Lung (tissue), 12 donors: ENCODE results near the gene IFT81. TPM values are rescaled to one million over a fixed set of nuclear protein-coding genes. Genes with fewer than 3 reads are reported as not detected.
A peak's percentile ranks its signal among the peaks of the same experiment; 100 is the strongest.

ENCODE experiments used
- ATAC-seq: fragments of 200-7000 bp; cut with Tn5 transposase; one replicate; pipeline ENCODE4 v1.9.1; 2020; ENCODE audit warnings: moderate number of reproducible peaks; ENCODE audit not compliant: insufficient read depth, low FRiP score
- DNase-seq, 3 donors: peaks; one replicate each; pipeline ENCODE4 v3.0.0-alpha.2; 2013 to 2017
- H3K27ac ChIP-seq, 2 donors: one replicate each; pipeline ENCODE4 v1.5.1; 2013; ENCODE audit warnings: mild to moderate bottlenecking in 2 of 2, moderate library complexity in 2 of 2, control low read depth in 1 of 2, inconsistent platforms in 1 of 2, low read depth in 1 of 2, low read length in 1 of 2
- H3K27me3 ChIP-seq, 3 donors: one replicate each; pipeline ENCODE4 v1.5.1; 2013; ENCODE audit warnings: low read length in 2 of 3; ENCODE audit not compliant: control insufficient read depth in 3 of 3, insufficient read depth in 3 of 3
- H3K36me3 ChIP-seq, 4 donors: one replicate each; pipeline ENCODE4 v1.5.1; 2013; ENCODE audit warnings: low read length in 4 of 4, mild to moderate bottlenecking in 1 of 4, moderate library complexity in 1 of 4; ENCODE audit not compliant: control insufficient read depth in 4 of 4, insufficient read depth in 4 of 4
- H3K4me1 ChIP-seq, 5 donors: one replicate each; pipeline ENCODE4 v1.5.1; 2013; ENCODE audit warnings: low read length in 5 of 5, mild to moderate bottlenecking in 2 of 5, moderate library complexity in 1 of 5; ENCODE audit not compliant: control insufficient read depth in 5 of 5, insufficient read depth in 5 of 5
- H3K4me3 ChIP-seq: one replicate; pipeline ENCODE4 v1.5.1; 2013; ENCODE audit warnings: mild to moderate bottlenecking, control low read depth, moderate library complexity
- H3K9ac ChIP-seq, 2 donors: one replicate each; pipeline ENCODE4 v1.5.1; 2013; ENCODE audit warnings: low read length in 2 of 2, control low read depth in 1 of 2; ENCODE audit not compliant: insufficient read depth in 1 of 2
- H3K9me3 ChIP-seq, 4 donors: one replicate each; pipeline ENCODE4 v1.5.1; 2013; ENCODE audit warnings: low read length in 3 of 4, mild to moderate bottlenecking in 1 of 4, moderate library complexity in 1 of 4; ENCODE audit not compliant: control insufficient read depth in 4 of 4, insufficient read depth in 3 of 4
- CTCF ChIP-seq: IDR thresholded peaks from 2 replicates; pipeline ENCODE4 v1.5.1; 2012; ENCODE audit warnings: mild to moderate bottlenecking; ENCODE audit errors: control extremely low read depth, extremely low read depth
- WGBS, 2 donors: extraction: QIAGEN DNeasy Blood & Tissue Kit; methylation state at CpG; one replicate each; pipeline ENCODE4 v1.1.7; 2013; 5-methylcytosine and 5-hydroxymethylcytosine counted together
- polyA plus RNA-seq, 2 donors: library from polyadenylated mRNA; stranded (reverse); fragments of 200-250 nt; gene quantifications; one replicate each; pipeline ENCODE4 v1.2.1, GENCODE V29; 2013
- total RNA-seq, 2 donors: library from RNA; depleted of rRNA in 1 of 2; stranded (reverse); fragments of >200 nt in 1 of 2; gene quantifications; one replicate each; pipeline ENCODE4 v1.2.1, GENCODE V29; 2014 to 2021
- donor health status: control.
- donor health status: control.
- donor health status: Bipolar disorder and iron deficiency.
- donor health status: healthy.
- donor health status: DM: yes; HTN: yes; CAD: no.

Gene IFT81
- total and polyA plus RNA-seq, 4 donors: 5.4 to 43.1 (median 10.8) TPM

DNA sequence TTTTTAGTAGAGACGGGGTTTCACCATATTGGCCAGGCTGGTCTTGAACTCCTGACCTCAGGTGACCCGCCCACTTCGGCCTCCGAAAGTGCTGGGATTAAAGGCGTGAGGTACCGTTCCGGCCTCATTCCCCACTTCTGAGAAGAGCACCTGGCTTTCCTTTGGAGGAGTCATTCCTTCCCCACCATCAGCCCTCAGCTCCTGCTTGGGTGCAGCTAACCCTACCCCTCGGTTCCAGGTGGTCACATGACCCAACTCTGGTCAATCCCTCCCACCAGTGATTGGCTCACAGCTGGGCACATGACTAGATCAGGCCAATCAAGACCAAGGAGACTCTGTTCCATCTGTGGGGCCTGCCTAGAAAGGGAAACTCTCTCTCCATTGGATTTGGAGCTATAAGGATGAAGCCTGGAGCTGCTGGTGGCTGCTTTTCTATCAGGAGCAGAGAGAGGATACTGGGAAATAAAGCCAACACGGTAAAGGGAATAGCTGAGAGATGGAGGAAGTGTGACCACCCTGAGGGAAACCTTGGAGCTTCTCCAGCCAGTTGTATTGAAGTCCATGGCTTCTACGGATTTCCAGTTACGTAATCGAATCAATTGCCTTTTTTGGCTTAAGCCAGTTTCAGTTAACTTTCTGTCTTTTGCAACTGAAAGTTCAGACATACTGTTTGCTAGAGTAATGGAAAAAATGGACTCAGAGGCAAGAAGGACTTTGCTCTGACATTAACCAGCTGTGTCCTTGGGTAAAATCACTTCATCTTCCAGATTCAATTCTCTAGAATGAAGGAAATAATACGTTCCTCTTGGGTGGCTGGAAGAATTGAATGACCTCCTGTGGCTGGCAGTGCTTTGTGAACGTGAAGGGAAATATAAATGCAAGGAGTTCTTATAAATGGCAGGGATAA lies 19.7 kb upstream of the IFT81 start:
- H3K4me1 ChIP-seq: peaks cover 4 to 30% (median 5%) of the 10 kb centered on the region in 5 donors
- DNase-seq (peak; percentile 49 to 93 (median 86)), ATAC-seq (no peak)
- no peaks in the 10 kb centered on the region for H3K36me3 ChIP-seq
- H3K4me3 ChIP-seq: no peak overlapping the region
- H3K27ac ChIP-seq: no peak overlapping the region
- WGBS, 2 donors: 74 to 77% methylated on average over 14 of the region's 14 CpGs
- H3K9ac ChIP-seq: peak overlapping the region in 1 of 2 donors; percentile 16
- H3K27me3 ChIP-seq: no peaks in the 10 kb centered on the region
- no peak for TF ChIP-seq CTCF
- no peaks in the 10 kb centered on the region for H3K9me3 ChIP-seq

DNA sequence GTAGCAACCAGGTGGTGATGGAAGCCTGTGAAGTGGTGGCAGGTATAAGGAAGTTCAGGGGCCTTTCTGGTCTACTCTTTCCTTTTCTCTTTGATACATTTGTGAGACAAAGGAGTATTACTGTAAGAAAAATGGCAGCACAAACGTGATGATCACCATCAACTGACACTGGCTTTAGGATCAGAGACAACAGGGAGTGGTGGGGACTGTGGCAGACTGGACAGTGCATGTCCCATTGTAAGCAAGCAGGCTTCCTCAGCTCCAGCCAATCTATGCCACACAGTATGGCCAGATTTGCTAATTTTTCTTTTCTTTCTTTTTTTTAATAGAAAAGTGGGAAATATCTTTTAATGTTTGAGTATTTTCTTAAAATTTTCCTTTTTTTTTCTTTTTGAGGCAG lies 19.0 kb upstream of the IFT81 start:
- no peak for TF ChIP-seq CTCF
- Histone ChIP-seq H3K9me3 (no peaks in the 10 kb centered on the region), H3K9ac (no peak overlapping the region), H3K36me3 (no peaks in the 10 kb centered on the region), H3K4me3 (no peak overlapping the region), H3K27me3 (no peaks in the 10 kb centered on the region), H3K4me1 (peaks cover 4 to 36% (median 8%) of the 10 kb centered on the region in 5 donors), H3K27ac (no peak overlapping the region)
- 73 to 82% methylated on average over 1 of the region's 1 CpG for WGBS, 2 donors
- DNase-seq (no peak), ATAC-seq (no peak)

- no peak for ATAC-seq
- no peak for TF ChIP-seq CTCF
Measured at GRCh38 chr12:110105986-110106385, 18.2 kb upstream of the IFT81 start.

More at GRCh38 chr12:110105986-110106385, 18.2 kb upstream of the IFT81 start:
- WGBS, 2 donors: 62 to 63% methylated on average over 2 of the region's 2 CpGs
- Histone ChIP-seq H3K4me3 (no peak overlapping the region), H3K36me3 (no peaks in the 10 kb centered on the region), H3K4me1 (peaks cover 4 to 36% (median 8%) of the 10 kb centered on the region in 5 donors), H3K27ac (no peak overlapping the region), H3K27me3 (no peaks in the 10 kb centered on the region), H3K9ac (no peak overlapping the region), H3K9me3 (no peaks in the 10 kb centered on the region)
- no peak for DNase-seq
